ENCODE data around the gene TTC1.

GRCh38 chr5:160076997-160077396 is 68.1 kb downstream of the TTC1 start:
- TF ChIP-seq CTCF (conservative IDR thresholded peaks at IDR 0.05; ENCODE audit: low read length) (no peak), EZH2phosphoT487 (IDR thresholded peaks at IDR 0.05; ENCODE audit: borderline replicate concordance, low read depth, low read length) (no peak)

Data from OCI-LY7 (cell line).